K562 (cell line): ENCODE results near the gene NPC1. TPM values are rescaled to one million over a fixed set of nuclear protein-coding genes. Genes with fewer than 3 reads are reported as not detected.

Experiments
- EP400 ChIP-seq: fragments of 450-650 bp; IDR thresholded peaks from 2 replicates; pipeline ENCODE4 v1.6.1; 2017; ENCODE audit warnings: antibody characterized with exemption, mild to moderate bottlenecking, moderate library complexity
- HNRNPL ChIP-seq: fragments of 200-400 bp; formaldehyde crosslinking; IDR thresholded peaks from 2 replicates; pipeline ENCODE4 v1.6.1; 2017; ENCODE audit warnings: low read depth, mild to moderate bottlenecking, low read length
- KDM4B ChIP-seq, 2 experiments: fragments of 450-650 bp in 1 of 2; sonication (generic) in 1 of 2; IDR thresholded peaks; 2 replicates each; pipeline ENCODE4 v1.6.1; 2016 to 2017; ENCODE audit warnings: borderline replicate concordance in 2 of 2, antibody characterized with exemption in 1 of 2, low read depth in 1 of 2, mild to moderate bottlenecking in 1 of 2
- TCF15 ChIP-seq: fragments of 250-450 bp; sonication (Bioruptor Pico); IDR thresholded peaks from 2 replicates; pipeline ENCODE4 v1.8.0; 2022; ENCODE audit warnings: moderate library complexity, mild to moderate bottlenecking, inconsistent platforms
- UBTF ChIP-seq, 2 experiments: IDR thresholded peaks; 2 replicates each; pipeline ENCODE4 v1.6.1; 2012; ENCODE audit warnings: improper control_type of control experiment in 2 of 2, low read depth in 2 of 2, low read length in 2 of 2, borderline replicate concordance in 1 of 2
- ZBTB11 ChIP-seq, 3 experiments: fragments of 200-800 bp in 1 of 3; fragments of 250-450 bp in 1 of 3; fragments of 450-650 bp in 1 of 3; sonication (Bioruptor Pico) in 1 of 3; sonication (Bioruptor generic) in 1 of 3; formaldehyde crosslinking in 1 of 3; IDR thresholded peaks; 2 replicates each; pipeline versions ENCODE4 v1.6.1 to v1.8.0; 2016 to 2022; ENCODE audit warnings: mild to moderate bottlenecking in 2 of 3, missing genetic modification characterization in 2 of 3, missing compliant biosample characterization in 1 of 3, moderate library complexity in 1 of 3
- ZNF395 ChIP-seq: fragments of 200-800 bp; sonication (Bioruptor generic); IDR thresholded peaks from 2 replicates; pipeline ENCODE4 v1.6.1; 2017; ENCODE audit warnings: missing genetic modification characterization, missing compliant biosample characterization
- polyA plus RNA-seq, 8 experiments: library from polyadenylated mRNA; depleted of rRNA in 4 of 8; stranded (reverse) in 5 of 8; unstranded in 3 of 8; fragments of >200 nt; fragmentation: Nextera tagmentation in 2 of 8; fragmentation: Illumina TruSeq in 1 of 8; extraction: Ambion mirVana in 2 of 8; extraction: Trizol in 1 of 8; gene quantifications; 2 replicates each; pipeline versions ENCODE4 v1.2.1 to v1.2.3, GENCODE V29; 2011 to 2014; ENCODE audit warnings: inconsistent platforms in 1 of 8, missing spikeins in 1 of 8
- total RNA-seq, 7 experiments: library from RNA; depleted of rRNA in 6 of 7; stranded (reverse); fragments of >200 nt in 6 of 7; fragmentation: Illumina TruSeq in 2 of 7; extraction: Trizol in 2 of 7; gene quantifications; 2 replicates each; pipeline versions ENCODE4 v1.2.1 to v1.2.3, GENCODE V29; 2011 to 2021; ENCODE audit warnings: low replicate concordance in 1 of 7

The NPC1 gene
- total and polyA plus RNA-seq, 9 of the 15 experiments (the other 6 are each of a cell fraction or from before 2014, with no cell fraction given): 17.1 to 45.9 (median 27.6) TPM

GRCh38 chr18:23626451-23627279 lies 40.4 kb upstream of the NPC1 start (continued):
- TF ChIP-seq UBTF (IDR thresholded peaks at IDR 0.05; ENCODE audit: borderline replicate concordance in 1 of 2, low read depth in 2 of 2, low read length in 2 of 2) (no peak), HNRNPL (no peak), EP400 (0 out of 2 replicates have a peak, but pooled peaks have one; percentile 20), ZBTB11 (CRISPR knock-in tag; IDR thresholded peaks at IDR 0.05) (no peak), KDM4B (IDR thresholded peaks at IDR 0.05; ENCODE audit: borderline replicate concordance in 2 of 2, low read depth in 1 of 2) (no peak), TCF15 (no peak), ZNF395 (CRISPR knock-in tag) (no peak)
